Measurements from ENCODE around the gene FADS6. TPM values are rescaled to one million over a fixed set of nuclear protein-coding genes. Genes with fewer than 3 reads are reported as not detected.

The FADS6 gene
- total and polyA plus RNA-seq, 2 of the 13 experiments (the other 11 are each of a cell fraction or from before 2014, with no cell fraction given) = 0.11 TPM

DNA sequence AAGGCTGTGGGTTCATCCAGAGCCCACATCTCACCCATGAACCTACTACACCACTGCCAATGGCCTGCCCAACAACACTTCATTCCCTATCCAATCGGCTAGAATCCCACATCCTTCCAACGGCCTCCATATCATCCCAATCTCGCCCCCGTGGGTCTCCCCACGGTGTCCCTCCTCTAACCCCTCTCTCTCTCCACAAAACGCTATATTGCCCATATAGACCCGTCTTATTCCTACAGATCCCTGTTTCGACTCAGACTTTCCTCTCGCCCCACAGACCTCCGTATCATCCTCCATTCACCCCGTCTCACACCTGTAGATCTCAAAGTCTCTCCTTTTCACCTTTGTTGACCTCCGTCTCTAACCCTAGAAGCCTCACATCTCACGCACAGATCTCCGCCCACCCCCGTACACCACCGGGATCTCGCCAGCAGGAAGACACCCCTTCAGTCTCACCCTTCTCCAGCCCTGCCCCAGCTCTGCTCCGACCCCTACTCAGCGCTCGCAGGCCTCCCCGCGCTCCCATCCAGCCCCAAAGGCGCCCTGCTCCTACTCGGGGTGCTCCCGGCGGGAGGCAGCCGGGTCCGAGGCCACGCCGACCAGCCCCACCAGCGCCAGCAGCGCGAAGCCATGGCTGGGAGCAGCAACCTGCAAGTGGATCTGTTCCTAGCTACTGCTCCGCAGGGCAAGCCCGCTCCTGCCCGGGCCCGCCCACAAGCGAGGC is 21.0 kb downstream of the FADS6 start, which contains the start of gene FDXR (continued):
- no peak for TF ChIP-seq TIGD3 (CRISPR knock-in tag; IDR thresholded peaks at IDR 0.05; ENCODE audit: borderline replicate concordance)
- TF ChIP-seq CBX1 (IDR thresholded peaks at IDR 0.05; ENCODE audit: low read depth) = peak; percentile 71
- TF ChIP-seq AHDC1 (CRISPR knock-in tag; IDR thresholded peaks at IDR 0.05; ENCODE audit: borderline replicate concordance) = no peak; the same call in 1 of the 2 replicates
- TF ChIP-seq NAIF1 (CRISPR knock-in tag; IDR thresholded peaks at IDR 0.05; ENCODE audit: borderline replicate concordance) = peak; percentile 90; the same call in 1 of the 2 replicates
- TF ChIP-seq ZNF180 (CRISPR knock-in tag; IDR thresholded peaks at IDR 0.05; ENCODE audit: borderline replicate concordance, low read depth) = 0 out of 2 replicates have a peak, but pooled peaks have one; percentile 78
- no peak for TF ChIP-seq ZNF550 (CRISPR knock-in tag; IDR thresholded peaks at IDR 0.05; ENCODE audit: borderline replicate concordance)
- no peak for TF ChIP-seq ATF1 (CRISPR knock-in tag; IDR thresholded peaks at IDR 0.05)
- TF ChIP-seq, protein P1, sequence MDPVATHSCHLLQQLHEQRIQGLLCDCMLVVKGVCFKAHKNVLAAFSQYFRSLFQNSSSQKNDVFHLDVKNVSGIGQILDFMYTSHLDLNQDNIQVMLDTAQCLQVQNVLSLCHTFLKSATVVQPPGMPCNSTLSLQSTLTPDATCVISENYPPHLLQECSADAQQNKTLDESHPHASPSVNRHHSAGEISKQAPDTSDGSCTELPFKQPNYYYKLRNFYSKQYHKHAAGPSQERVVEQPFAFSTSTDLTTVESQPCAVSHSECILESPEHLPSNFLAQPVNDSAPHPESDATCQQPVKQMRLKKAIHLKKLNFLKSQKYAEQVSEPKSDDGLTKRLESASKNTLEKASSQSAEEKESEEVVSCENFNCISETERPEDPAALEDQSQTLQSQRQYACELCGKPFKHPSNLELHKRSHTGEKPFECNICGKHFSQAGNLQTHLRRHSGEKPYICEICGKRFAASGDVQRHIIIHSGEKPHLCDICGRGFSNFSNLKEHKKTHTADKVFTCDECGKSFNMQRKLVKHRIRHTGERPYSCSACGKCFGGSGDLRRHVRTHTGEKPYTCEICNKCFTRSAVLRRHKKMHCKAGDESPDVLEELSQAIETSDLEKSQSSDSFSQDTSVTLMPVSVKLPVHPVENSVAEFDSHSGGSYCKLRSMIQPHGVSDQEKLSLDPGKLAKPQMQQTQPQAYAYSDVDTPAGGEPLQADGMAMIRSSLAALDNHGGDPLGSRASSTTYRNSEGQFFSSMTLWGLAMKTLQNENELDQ (CRISPR knock-in tag; IDR thresholded peaks at IDR 0.05; ENCODE audit: borderline replicate concordance) = peak; percentile 48; the same call in 1 of the 2 replicates
- TF ChIP-seq HBP1 (CRISPR knock-in tag; IDR thresholded peaks at IDR 0.05; ENCODE audit: low read depth) = no peak; the same call in 1 of the 2 replicates
- TF ChIP-seq AKNA (CRISPR knock-in tag; IDR thresholded peaks at IDR 0.05; ENCODE audit: borderline replicate concordance) = 0 out of 2 replicates have a peak, but pooled peaks have one; percentile 77
- peak; percentile 93 for TF ChIP-seq MYNN (CRISPR knock-in tag; IDR thresholded peaks at IDR 0.05; ENCODE audit: low read depth)
